HG03039 (cell line): ENCODE data around the gene PIP4K2C.
"Not testable (repeated sequence)": the region's sequence is repeated elsewhere in the genome, so short reads cannot be mapped to it uniquely, and the experiment has no call there.

ENCODE experiments used
- ATAC-seq: cut with Tn5 transposase; IDR thresholded peaks from one replicate; pipeline ENCODE4 v1.9.1; 2021; ENCODE audit warnings: mild to moderate bottlenecking, moderate library complexity; ENCODE audit not compliant: unreplicated experiment

Gene PIP4K2C

DNA sequence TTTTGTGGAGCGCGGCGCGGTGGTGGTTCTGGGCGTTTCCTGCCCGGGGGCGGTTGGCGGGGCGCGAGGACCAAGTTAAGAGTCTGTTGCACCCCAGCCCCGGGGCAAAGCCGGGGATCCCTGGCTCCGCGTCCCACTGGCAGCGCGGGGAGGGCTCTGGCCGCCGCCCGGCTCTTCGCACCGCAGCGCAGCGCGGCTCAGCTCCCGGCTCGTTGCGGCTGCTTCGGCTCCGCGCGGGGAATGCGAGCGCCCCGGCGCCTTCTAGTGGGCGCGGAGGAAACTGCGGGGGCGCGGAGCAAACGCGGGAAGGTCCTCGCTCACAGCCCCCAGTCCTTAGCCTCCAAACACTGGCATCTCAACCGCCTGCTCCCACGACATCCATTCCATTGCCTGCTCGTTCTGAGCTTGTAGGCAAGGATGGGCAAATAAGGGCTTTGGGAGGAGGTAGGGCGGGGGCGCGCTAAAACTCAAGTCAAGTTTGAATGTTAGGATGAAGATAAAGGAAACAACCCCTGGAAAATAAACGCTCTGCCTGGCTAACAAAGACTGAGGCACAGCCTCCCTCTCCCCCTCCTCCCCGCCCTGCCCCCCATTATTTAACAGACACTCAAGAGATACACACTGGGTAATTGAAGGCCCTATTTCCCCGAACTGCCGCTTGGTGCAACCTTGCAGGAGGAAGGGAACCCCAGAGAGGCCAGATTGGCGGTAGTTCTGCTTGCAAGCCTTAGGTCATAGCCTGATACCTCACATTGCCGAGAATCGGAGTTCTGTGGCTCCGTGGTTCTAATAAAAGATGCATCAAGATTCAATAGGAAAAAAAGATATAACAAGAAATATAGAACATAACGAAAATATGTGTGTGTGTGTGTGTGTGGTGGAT is 42.2 kb downstream of the PIP4K2C start, which contains the start of gene B4GALNT1:
Gene B4GALNT1 (minus strand): TSS at position 244 of the 883 bp plus-strand sequence. CDS start 1,069 bp downstream, outside the sequence.
- no peak for ATAC-seq

DNA sequence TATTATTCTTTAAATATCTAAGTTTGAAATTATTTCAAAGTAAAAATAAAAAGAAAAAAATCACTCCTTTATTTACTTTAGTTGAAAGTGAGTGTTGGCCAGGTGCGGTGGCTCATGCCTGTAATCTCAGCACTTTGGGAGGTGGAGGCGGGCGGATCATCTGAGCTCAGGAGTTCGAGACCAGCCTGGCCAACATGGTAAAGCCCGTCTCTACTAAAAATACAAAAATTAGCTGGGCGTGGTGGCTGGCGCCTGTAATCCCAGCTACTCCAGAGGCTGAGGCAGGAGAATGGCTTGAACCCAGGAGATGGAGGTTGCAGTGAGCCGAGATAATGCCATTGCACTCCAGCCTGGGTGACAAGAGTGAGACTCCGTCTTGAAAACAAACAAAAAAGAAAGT is 45.7 kb downstream of the PIP4K2C start:
- ATAC-seq = not testable (repeated sequence)

DNA sequence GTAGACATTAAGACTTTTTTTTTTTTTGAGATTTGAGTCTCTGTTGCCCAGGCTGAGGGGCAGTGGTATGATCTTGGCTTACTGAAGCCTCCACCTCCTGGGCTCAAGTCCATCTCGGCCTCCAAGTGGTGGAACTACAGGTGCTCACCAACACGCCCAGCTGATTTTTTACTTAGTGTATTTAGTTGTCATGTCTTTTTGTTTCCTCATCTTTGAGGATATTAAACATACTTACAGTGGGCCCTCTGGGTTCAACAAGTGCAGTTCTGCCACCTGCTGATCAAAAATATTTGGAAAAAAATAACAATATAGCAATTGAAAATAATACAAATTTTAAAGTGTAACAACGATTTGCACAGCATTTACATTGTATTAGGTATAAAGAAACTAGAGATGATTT is 46.4 kb downstream of the PIP4K2C start:
- ATAC-seq = no peak

DNA sequence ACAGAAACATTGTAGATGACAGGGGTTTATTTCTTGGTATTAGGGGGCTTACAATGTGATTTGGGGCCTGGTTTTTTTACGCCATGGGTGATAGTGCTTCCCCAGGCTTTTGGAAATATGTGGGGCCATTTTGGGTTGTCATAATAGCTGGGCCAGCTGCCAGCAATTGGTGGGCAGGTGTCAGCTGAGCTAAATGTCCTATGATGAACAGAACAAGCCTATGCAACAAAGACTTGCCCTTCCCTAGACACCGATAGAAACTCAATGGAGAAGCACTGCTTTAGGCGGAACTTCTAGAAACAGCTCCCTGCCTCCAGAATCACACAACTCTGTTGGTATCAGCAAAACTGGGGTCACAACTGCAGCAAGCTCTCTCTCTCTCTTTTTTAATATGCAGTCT is 47.1 kb downstream of the PIP4K2C start:
- no peak for ATAC-seq

DNA sequence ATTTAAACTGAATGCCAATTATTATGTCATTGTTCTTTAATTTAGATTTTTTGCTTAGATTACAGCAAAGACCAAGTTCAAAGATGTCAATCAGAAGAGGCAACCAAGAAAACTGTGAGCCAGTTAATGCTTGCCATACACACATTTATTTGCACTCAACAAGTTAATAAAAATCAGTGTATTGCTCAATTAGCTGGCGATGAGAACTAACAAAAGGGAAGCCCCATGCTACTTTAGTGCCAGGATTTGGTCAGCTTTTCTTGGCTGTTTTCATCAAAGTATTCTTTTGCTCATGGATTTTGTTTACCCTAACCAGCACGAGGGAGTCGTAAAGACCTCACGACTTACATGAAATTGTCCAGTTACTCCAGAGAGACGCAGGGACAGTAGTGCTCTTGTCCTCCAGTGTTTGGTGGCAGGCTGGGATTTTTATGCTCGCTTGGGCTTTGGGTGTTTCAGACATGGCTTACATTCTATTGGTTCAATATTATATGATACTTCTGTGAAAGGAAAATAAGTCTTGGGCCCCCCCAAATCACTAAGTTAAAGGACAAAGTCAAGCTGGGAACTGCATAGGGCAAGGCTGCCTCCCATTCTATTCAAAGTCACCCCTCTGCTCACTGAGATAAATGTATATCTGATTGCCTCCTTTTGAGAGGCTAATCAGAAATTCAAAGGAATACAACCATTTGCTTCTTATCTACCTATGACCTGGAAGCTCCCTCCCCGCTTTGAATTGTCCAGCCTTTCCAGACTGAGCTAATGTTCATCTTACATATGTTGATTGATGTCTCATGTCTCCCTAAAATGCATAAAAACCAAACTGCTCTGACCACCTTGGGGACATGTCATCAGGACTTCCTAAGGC is 49.4 kb downstream of the PIP4K2C start:
- ATAC-seq = no peak

DNA sequence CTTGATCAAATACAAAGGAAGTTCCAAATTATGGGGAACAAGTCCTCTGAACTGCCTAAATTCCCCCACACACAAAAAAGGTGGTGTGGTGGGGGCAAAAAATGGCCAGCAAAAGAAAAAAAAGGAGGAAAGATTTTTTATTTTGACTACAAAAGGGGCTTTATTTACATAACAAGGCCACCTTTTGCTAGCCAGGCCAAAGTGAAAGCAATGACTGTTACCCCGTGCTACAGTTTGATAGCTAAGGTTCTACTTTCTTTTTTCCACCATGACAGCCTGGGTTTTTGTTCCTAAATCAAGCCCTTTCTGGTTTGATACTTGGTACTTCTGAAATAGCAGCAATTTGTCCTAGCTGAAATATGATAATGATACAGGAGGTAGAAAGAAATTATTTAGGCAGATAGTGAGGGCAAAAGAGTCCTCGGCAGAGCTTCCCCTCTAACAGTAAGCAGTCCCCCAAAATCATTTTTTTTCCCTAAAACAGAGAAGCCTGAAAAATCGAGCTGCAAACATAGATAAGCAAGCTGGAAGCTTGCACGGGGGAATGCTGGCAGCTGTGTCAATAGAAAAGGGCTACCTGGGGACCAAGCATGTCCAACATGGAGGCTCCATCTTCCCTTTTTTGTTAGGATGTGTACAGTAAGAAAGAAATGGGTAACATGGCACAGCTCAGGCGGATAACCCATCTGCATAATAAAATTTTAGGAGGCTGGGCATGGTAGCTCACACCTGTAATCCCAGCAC is 50.9 kb downstream of the PIP4K2C start:
- ATAC-seq = no peak

DNA sequence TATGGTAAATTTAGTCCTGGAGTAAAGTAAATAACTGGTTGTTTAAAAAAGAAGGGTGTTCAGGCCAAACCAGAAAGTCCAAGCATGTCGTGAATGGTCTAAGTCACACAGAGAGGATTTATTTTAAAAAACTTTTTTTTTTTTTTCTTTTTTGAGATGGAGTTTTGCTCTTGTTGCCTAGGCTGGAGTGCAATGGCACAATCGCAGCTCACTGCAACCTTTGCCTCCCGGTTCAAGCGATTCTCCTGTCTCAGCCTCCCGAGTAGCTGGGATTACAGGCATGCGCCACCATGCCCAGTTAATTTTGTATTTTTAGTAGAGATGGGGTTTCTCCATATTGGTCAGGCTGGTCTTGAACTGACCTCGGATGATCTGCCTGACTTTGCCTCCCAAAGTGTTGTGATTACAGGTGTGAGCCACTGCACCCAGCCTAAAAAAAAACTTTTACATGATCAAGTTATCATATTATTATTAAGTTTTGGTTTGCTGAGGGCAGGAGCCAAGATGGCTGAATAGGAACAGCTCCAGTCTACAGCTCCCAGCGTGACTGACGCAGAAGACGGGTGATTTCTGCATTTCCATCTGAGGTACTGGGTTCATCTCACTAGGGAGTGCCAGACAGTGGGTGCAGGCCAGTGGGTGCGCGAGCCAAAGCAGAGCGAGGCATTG is 55.1 kb downstream of the PIP4K2C start:
- ATAC-seq = not testable (repeated sequence)

DNA sequence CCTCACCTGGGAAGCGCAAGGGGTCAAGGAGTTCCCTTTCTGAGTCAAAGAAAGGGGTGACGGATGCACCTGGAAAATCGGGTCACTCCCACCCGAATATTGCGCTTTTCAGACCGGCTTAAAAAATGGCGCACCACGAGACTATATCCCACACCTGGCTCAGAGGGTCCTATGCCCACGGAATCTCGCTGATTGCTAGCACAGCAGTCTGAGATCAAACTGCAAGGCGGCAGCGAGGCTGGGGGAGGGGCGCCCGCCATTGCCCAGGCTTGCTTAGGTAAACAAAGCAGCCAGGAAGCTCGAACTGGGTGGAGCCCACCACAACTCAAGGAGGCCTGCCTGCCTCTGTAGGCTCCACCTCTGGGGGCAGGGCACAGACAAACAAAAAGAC is 55.7 kb downstream of the PIP4K2C start:
- not testable (repeated sequence) for ATAC-seq
